Measurements from ENCODE around the gene TTC33.

TTC33 gene

DNA sequence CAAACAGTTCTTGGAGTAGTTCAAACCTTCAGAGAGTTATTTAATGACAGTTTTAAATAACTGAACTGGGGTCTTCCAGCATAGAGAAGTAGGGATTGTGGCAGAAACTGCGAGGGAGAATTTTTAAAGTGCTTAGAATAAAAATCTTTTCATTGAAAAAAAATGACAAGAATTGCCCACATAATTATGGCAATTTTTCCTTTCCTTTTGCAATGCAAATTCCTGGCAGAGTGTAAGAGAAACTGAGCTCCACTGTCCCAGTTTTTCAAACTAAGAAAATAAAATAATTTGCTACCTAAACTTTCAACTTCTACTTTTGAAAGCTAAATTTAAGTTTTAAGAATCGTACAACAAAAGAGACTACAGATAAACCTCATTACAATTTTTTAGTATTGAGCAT, 78.3 kb downstream of the TTC33 start:
- no peak overlapping the region for H3K27ac ChIP-seq
- TF ChIP-seq, protein P1, sequence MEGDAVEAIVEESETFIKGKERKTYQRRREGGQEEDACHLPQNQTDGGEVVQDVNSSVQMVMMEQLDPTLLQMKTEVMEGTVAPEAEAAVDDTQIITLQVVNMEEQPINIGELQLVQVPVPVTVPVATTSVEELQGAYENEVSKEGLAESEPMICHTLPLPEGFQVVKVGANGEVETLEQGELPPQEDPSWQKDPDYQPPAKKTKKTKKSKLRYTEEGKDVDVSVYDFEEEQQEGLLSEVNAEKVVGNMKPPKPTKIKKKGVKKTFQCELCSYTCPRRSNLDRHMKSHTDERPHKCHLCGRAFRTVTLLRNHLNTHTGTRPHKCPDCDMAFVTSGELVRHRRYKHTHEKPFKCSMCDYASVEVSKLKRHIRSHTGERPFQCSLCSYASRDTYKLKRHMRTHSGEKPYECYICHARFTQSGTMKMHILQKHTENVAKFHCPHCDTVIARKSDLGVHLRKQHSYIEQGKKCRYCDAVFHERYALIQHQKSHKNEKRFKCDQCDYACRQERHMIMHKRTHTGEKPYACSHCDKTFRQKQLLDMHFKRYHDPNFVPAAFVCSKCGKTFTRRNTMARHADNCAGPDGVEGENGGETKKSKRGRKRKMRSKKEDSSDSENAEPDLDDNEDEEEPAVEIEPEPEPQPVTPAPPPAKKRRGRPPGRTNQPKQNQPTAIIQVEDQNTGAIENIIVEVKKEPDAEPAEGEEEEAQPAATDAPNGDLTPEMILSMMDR (conservative IDR thresholded peaks at IDR 0.05): no peak
- TF ChIP-seq ZFX (IDR thresholded peaks at IDR 0.05): no peak

DNA sequence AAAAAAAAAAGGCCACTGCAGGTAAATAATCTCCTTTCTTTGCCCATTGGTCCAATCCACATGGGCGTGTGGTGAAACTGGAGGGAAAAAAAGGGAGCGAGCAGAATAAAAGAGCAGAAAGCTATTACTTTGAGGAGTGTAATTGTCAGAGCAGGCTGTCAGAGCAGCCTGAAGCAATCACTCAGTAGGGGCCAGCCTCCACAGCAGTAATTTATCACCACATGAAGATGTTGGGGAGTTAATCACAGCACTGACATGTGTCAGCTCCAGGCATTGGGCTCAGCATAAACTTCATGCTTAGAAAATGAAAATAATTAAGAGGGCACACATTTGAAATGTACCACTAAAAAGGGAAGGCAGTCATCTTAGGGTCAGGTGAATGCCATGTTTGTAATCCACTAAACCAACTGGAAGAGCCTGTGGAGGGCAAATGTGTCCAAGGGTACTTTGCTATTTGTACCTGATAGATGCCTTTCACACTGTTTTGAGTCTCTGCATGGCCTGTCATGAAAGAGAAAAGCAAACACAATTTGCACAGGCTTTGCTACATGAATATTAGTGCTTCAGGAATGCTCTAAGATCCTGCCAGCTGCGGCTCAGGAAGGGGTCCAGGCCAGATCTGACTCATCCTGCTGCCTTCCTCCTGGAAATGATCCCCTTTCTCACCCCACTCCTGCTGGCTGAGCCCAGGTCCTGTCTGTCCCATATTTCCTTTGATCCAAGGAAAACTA, 79.0 kb downstream of the TTC33 start:
- no peak overlapping the region for H3K27ac ChIP-seq
- TF ChIP-seq, protein P1 (conservative IDR thresholded peaks at IDR 0.05): no peak
- TF ChIP-seq ZFX (IDR thresholded peaks at IDR 0.05): no peak

DNA sequence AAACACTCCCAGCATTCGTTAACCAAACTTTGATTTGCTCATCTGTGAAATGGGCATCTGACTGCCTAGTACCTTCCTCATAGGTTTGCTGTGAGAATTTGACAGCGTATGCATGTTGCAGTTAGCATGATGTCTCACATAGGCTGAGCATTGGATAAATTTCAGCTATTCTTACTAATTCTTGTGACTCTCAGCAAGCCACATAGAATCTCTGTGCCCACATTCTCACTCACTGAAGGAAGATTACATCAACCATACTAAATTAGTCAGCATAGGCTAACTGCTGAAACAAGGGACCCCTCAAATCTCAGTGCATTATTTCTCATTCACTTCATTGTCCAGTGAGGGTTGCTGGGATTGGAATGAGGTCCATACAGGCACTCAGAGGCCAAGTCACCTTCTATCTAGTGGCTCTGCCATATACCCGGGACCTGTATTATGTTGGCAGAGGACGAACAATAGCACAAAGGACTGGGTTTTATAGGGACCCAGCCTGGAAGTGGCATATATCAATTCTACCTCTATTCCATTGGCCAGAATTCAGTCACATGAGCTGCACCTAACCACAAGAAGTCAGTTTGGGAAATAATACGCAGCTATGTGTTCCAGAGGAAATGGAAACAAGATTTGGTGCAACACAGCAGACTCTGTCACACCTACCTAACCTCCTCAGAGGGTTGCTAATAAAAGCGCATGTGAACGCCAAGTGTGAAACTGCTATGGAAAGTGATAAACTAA, 80.2 kb downstream of the TTC33 start:
- no peak overlapping the region for H3K27ac ChIP-seq

DNA sequence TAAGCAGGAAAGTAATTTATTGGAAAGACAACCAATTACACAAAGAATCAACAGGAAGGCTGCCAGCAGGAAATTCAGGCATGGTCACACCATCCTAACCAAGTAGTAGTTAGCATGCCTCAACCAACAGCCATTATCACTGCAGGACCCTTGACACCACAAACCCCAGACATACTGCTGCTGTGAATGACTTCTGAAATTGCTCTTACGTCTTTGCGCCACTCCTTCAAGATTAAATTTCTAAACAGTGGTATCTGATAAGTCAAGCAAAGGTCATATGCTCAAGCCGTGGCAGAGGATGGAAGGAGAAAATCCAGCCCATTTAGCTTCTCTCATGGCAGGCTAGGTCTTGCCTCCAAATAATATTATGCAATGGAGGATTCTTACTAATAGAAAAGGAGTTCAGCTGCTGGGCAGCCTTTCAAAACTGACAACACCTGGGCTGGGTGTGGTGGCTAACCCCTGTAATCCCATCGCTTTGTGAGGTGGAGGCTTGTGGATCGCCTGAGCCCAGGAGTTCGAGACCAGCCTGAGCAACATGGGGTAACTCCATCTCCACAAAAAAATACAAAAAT, 81.0 kb downstream of the TTC33 start:
- H3K27ac ChIP-seq: no peak overlapping the region
- TF ChIP-seq, protein P1 (conservative IDR thresholded peaks at IDR 0.05): no peak
- no peak for TF ChIP-seq ZFX (IDR thresholded peaks at IDR 0.05)

More for the DNA sequence above, 80.2 kb downstream of the TTC33 start:
- no peak for TF ChIP-seq ZFX (IDR thresholded peaks at IDR 0.05)
- TF ChIP-seq, protein P1 (conservative IDR thresholded peaks at IDR 0.05): no peak

DNA sequence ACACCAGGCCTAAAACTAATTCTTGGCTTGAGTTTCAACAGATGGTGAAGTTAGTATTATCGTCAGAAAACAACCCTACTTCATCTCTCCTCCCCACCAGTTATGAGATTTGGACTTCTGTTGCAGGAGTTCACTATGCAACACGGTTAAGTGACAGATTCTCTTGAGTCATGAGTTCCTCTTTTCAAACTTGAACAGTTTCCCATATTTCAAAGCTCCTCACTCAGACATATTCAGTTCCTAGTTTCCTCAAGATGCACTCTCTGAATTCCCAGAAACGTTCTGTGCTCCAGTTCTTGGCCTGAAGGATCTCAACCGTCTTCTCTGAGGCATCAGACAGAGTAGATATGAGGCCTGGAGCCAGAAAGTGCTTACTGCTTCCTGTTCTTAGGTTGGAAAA, 83.3 kb downstream of the TTC33 start:
- no peak overlapping the region for H3K27ac ChIP-seq
- no peak for TF ChIP-seq ZFX (IDR thresholded peaks at IDR 0.05)
- TF ChIP-seq, protein P1 (conservative IDR thresholded peaks at IDR 0.05): no peak

DNA sequence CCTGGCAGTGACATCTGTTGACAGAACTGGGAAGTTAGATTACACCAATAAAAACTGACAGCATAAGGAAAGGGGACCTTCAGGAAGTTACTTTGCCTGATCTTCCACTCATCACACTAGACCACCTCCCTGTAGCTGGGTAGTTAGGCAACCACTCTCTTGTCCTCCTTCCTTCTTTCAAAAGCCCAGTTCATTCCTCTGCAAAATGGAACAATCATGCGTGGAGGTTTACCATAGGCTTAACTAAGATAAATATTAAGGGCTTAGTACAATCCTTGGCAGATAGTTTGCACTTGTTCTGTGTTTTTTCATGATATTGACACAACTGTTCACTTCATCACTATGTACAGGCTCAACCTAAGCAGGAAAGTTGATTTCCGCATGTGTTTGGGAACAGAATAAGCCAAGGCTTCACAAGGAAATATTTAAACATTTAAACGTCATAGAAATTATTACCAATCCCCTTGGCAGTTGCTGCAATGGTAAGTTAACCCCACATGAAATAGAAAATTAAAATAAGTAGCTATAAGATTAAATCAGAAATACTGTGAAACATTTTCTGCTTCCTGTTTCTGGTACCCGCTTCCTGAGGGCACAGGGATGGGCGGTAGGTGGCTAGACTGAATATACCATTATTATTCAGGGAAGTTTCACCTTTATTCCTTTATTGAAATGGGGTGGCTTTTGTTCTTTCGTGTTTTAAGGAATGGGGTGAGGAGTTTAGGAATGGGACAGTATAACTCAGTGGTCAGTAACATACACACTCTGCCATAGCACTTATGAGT, 86.0 kb downstream of the TTC33 start:
- TF ChIP-seq, protein P1 (conservative IDR thresholded peaks at IDR 0.05): 0 out of 2 replicates have a peak, but pooled peaks have one; percentile 12
- no peak for TF ChIP-seq ZFX (IDR thresholded peaks at IDR 0.05)
- H3K27ac ChIP-seq: no peak overlapping the region

All from C4-2B (cell line).